ENCODE results near the gene SH2D4B. TPM values are rescaled to one million over a fixed set of nuclear protein-coding genes. Genes with fewer than 3 reads are reported as not detected.

The SH2D4B gene
- total RNA-seq, 1 experiment from 2014 or later: 0.22 TPM

DNA sequence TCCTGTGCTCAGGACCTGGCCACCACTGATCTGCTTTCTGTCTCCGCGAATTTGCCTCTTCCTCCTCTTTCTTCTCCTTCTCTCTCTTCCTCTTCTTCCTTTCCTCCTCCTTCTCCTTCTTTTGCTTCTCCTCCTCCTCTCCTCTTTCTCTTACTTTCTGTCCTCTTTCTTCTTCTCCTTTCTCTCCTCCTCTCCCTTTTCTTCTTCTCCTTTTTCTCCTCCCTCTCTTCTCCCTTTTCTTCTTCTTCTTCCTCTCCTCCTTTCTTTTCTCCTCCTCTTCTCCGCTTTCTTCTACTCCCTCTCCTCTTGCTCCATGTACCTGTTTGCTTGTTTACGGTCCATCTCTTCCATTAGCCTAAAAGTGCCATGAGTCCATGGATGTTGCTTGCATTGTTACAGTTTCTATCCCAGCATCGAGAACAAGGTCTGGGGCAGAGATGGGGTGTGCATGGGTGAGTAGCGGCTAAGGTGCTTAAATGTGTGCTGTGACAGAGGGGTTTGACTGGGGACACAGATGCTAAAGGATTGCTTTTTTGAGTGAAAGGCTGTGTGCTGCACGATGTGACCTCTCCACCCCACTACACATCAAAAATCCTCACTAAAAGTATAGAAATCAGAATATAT, 7.7 kb downstream of the SH2D4B start:
- ChIA-PET RAD21 (ENCODE audit: low non-redundant PET in 1 of 2, low total read pairs in 2 of 2, uncharacterized antibody in 2 of 2, unreplicated experiment in 2 of 2) (no interaction called here), POLR2A (no interaction called here), CTCF (no interaction called here)
- Histone ChIP-seq H4K20me1 (ENCODE audit: insufficient read depth) (no peaks in the 10 kb centered on the region), H3K4me3 (replicated peaks in 1 of 2; ENCODE audit: low read depth in 1 of 2, low read length in 2 of 2) (no peak overlapping the region), H3K4me2 (ENCODE audit: low read length) (no peak overlapping the region), H3K79me2 (ENCODE audit: insufficient read depth, low read length) (no peaks in the 10 kb centered on the region), H3K27ac (ENCODE audit: low read depth, low read length) (no peak overlapping the region), H3K9ac (ENCODE audit: low read length) (no peak overlapping the region), H3K9me2 (ENCODE audit: insufficient read depth) (no peaks in the 10 kb centered on the region), H3K27me3 (ENCODE audit: insufficient read depth, low read length) (peaks cover 5% of the 10 kb centered on the region; the same call in 1 of the 2 replicates), H3K36me3 (ENCODE audit: control insufficient read depth in 1 of 2, insufficient read depth in 2 of 2, low read length in 2 of 2) (no peaks in the 10 kb centered on the region), H2AFZ (ENCODE audit: low read depth, low read length, poor library complexity, severe bottlenecking) (no peak overlapping the region), H3K9me3 (ENCODE audit: control insufficient read depth in 1 of 2, insufficient read depth in 1 of 2, low read depth in 1 of 2, low read length in 2 of 2) (no peaks in the 10 kb centered on the region), H3K4me1 (ENCODE audit: control insufficient read depth in 1 of 2, insufficient read depth in 2 of 2, low read length in 2 of 2) (peaks cover 0 to 8% of the 10 kb centered on the region in 2 experiments; a peak in 1 of 4 replicates)
- TF ChIP-seq JUND (IDR thresholded peaks at IDR 0.05): no peak
- intact Hi-C loops (cut with micrococcal nuclease): no loop called here
- ATAC-seq: no peak
- BruUV-seq (replicated peaks): no TSS peak
- DNase-seq (ENCODE audit: low read depth, low spot score): no peak

DNA sequence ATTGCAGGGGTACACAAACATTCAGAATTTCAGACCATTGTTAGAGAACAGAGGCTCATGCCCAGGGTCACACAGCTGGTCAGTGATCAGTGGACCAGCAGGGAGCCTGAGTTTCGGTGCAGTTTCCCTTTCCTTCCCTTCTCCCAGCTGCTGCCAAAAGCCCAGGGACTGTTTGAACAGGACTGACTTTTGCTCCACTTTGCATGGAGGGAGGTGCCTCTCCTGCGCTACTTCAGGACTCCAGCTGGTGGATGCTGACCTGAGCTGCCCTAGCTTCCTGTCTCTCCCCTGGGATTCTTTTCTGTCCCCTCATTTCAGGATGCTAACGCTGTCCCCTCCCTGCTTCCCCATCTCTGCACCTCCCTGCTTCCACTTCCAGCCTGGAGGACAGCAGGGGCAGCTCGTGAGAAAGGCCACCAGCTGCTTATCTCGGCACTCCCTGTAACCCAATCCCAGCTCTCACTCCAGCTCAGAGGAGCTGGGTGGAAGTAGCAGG, 14.5 kb downstream of the SH2D4B start:
- POLR2A ChIA-PET: no interaction called here
- no peaks in the 10 kb centered on the region for H3K79me2 ChIP-seq (ENCODE audit: insufficient read depth, low read length)

More for the DNA sequence above, 14.5 kb downstream of the SH2D4B start:
- Histone ChIP-seq H4K20me1 (ENCODE audit: insufficient read depth) (no peaks in the 10 kb centered on the region), H3K4me1 (ENCODE audit: control insufficient read depth in 1 of 2, insufficient read depth in 2 of 2, low read length in 2 of 2) (no peaks in the 10 kb centered on the region), H3K4me2 (ENCODE audit: low read length) (no peak overlapping the region), H3K27ac (ENCODE audit: low read depth, low read length) (no peak overlapping the region), H3K4me3 (replicated peaks in 1 of 2; ENCODE audit: low read depth in 1 of 2, low read length in 2 of 2) (no peak overlapping the region), H3K9me3 (ENCODE audit: control insufficient read depth in 1 of 2, insufficient read depth in 1 of 2, low read depth in 1 of 2, low read length in 2 of 2) (no peaks in the 10 kb centered on the region), H3K9me2 (ENCODE audit: insufficient read depth) (no peaks in the 10 kb centered on the region), H2AFZ (ENCODE audit: low read depth, low read length, poor library complexity, severe bottlenecking) (no peak overlapping the region), H3K36me3 (ENCODE audit: control insufficient read depth in 1 of 2, insufficient read depth in 2 of 2, low read length in 2 of 2) (no peaks in the 10 kb centered on the region), H3K27me3 (ENCODE audit: insufficient read depth, low read length) (peaks cover 5% of the 10 kb centered on the region; the same call in 1 of the 2 replicates), H3K9ac (ENCODE audit: low read length) (no peak overlapping the region)
- DNase-seq (ENCODE audit: low read depth, low spot score) (no peak), ATAC-seq (no peak)
- TF ChIP-seq, protein P1, sequence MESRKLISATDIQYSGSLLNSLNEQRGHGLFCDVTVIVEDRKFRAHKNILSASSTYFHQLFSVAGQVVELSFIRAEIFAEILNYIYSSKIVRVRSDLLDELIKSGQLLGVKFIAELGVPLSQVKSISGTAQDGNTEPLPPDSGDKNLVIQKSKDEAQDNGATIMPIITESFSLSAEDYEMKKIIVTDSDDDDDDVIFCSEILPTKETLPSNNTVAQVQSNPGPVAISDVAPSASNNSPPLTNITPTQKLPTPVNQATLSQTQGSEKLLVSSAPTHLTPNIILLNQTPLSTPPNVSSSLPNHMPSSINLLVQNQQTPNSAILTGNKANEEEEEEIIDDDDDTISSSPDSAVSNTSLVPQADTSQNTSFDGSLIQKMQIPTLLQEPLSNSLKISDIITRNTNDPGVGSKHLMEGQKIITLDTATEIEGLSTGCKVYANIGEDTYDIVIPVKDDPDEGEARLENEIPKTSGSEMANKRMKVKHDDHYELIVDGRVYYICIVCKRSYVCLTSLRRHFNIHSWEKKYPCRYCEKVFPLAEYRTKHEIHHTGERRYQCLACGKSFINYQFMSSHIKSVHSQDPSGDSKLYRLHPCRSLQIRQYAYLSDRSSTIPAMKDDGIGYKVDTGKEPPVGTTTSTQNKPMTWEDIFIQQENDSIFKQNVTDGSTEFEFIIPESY (IDR thresholded peaks at IDR 0.05; ENCODE audit: extremely low read depth, insufficient replicate concordance, low read length): no peak
- TF ChIP-seq EZH2phosphoT487 (IDR thresholded peaks at IDR 0.05; ENCODE audit: borderline replicate concordance) (no peak), JUND (IDR thresholded peaks at IDR 0.05) (no peak), TCF7L2 (IDR thresholded peaks at IDR 0.05; ENCODE audit: borderline replicate concordance, extremely low read depth, insufficient read depth, insufficient read length) (no peak), RAD21 (IDR thresholded peaks at IDR 0.05; ENCODE audit: low read depth) (no peak), POLR2A (IDR thresholded peaks at IDR 0.05; ENCODE audit: borderline replicate concordance, extremely low read depth, insufficient read depth, insufficient read length) (no peak), SP1 (IDR thresholded peaks at IDR 0.05; ENCODE audit: low read depth) (no peak)
- RAD21 ChIA-PET (ENCODE audit: low non-redundant PET in 1 of 2, low total read pairs in 2 of 2, uncharacterized antibody in 2 of 2, unreplicated experiment in 2 of 2): no interaction called here
- BruUV-seq (replicated peaks): no TSS peak
- intact Hi-C loops (cut with micrococcal nuclease): no loop called here
- CTCF ChIA-PET: interaction anchor here (1.3 kb wide), 1 partner anchor 111 kb away, joined by 3 read pairs; no protein-coding TSS in a partner anchor
